ENCODE data around the gene OR4K14.
"Not testable (repeated sequence)": the region's sequence is repeated elsewhere in the genome, so short reads cannot be mapped to it uniquely, and the experiment has no call there.

OR4K14 gene

DNA sequence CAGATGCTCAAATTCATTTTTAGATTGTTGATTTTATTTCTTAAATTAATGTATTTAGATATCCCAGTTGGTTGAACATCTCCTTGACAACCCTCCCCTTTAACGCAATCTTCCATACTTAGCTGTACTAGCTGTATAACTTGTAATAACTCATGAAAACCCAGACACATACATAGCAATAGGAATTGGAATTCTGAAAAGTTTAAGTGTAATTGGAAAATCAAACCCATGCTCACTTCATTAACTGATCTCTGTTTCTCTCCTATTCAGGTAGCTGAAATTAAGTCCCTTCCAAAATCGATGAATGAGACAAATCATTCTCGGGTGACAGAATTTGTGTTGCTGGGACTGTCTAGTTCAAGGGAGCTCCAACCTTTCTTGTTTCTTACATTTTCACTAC lies 43.8 kb downstream of the OR4K14 start, which contains the start of gene OR4K15:
OR4K15 (plus strand) TSS at position 301 of the 400 bp plus-strand sequence; CDS start at position 301, 0 bp downstream.
- no peaks in the 10 kb centered on the region for H3K27me3 ChIP-seq (ENCODE audit: insufficient read depth, low read length)
- no peak within 1 kb of the TSS for H3K27ac ChIP-seq (ENCODE audit: low read depth, low read length)
- H3K4me3 ChIP-seq (ENCODE audit: low read depth, low read length), result no peak within 1 kb of the TSS
- no peaks in the 10 kb centered on the region for H3K4me1 ChIP-seq (ENCODE audit: control insufficient read depth, insufficient read depth, low read length, unreplicated experiment)
- no peaks in the 10 kb centered on the region for H3K36me3 ChIP-seq (ENCODE audit: insufficient read depth, low read length)
- H3K79me2 ChIP-seq (ENCODE audit: control insufficient read depth, insufficient read depth, low read length, unreplicated experiment), result no peaks in the 10 kb centered on the region
- H2AFZ ChIP-seq (ENCODE audit: low read length, unreplicated experiment), result no peak within 1 kb of the TSS

DNA sequence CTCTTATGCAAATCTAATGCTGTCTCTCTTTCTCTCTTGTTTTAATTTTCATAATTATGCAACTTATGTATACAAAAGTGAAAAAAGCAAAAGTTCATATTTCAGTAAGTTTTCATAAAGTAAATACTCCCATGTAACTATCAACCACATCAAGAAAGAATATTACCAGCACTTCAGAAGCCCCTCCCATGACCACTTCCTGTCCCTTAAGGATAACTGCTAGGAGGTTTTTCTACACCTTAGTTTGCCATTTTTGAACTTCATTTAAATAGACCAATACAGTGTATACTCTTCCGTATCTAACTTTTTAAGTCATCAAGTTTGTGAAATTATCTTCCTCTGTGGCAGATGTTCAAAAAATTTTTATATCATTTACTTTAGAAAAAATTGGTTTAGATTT lies 44.3 kb downstream of the OR4K14 start:
- Histone ChIP-seq H3K79me2 (ENCODE audit: control insufficient read depth, insufficient read depth, low read length, unreplicated experiment) (no peaks in the 10 kb centered on the region), H2AFZ (ENCODE audit: low read length, unreplicated experiment) (no peak overlapping the region), H3K27ac (ENCODE audit: low read depth, low read length) (no peak overlapping the region), H3K36me3 (ENCODE audit: insufficient read depth, low read length) (no peaks in the 10 kb centered on the region), H3K4me1 (ENCODE audit: control insufficient read depth, insufficient read depth, low read length, unreplicated experiment) (no peaks in the 10 kb centered on the region), H3K27me3 (ENCODE audit: insufficient read depth, low read length) (no peaks in the 10 kb centered on the region), H3K4me3 (ENCODE audit: low read depth, low read length) (no peak overlapping the region)

GRCh38 chr14:19969735-19970134 lies 49.4 kb downstream of the OR4K14 start:
- not testable (repeated sequence) for H3K27ac ChIP-seq (ENCODE audit: low read depth, low read length); H3K4me3 ChIP-seq (ENCODE audit: low read depth, low read length); H3K4me1 ChIP-seq (ENCODE audit: control insufficient read depth, insufficient read depth, low read length, unreplicated experiment); H3K36me3 ChIP-seq (ENCODE audit: insufficient read depth, low read length); H3K79me2 ChIP-seq (ENCODE audit: control insufficient read depth, insufficient read depth, low read length, unreplicated experiment); H3K27me3 ChIP-seq (ENCODE audit: insufficient read depth, low read length); H2AFZ ChIP-seq (ENCODE audit: low read length, unreplicated experiment)

Data from ACC112 (cell line).